KG1 (cell line): ENCODE data around the gene ABR.
"Not testable (repeated sequence)": the region's sequence is repeated elsewhere in the genome, so short reads cannot be mapped to it uniquely, and the experiment has no call there.

Source experiments
- DNase-seq: peaks from one replicate; lab custom pipeline; 2025; lab: John Stamatoyannopoulos, UW

The ABR gene

GRCh38 chr17:1095090-1095852 lies 84.5 kb downstream of the ABR start:
- no peak for DNase-seq

DNA sequence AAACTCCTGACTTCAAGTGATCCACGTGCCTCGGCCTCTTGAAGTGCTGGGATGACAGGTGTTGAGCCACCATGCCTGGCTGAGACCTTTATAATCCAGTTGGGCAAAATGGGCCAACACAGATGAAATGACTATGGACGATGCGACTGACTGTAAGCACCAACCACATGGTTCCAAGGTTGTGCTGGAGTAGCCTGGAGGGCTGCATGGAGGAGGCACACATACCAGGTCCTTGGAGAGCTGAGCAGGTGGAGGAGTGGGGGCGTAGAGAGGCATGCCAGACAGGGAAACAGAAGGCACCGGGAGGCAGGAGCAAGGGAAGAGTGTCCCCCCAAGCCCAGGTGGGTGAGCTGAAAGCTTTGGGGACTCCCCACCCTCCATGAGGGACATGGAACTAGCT lies 85.2 kb downstream of the ABR start:
- no peak for DNase-seq

DNA sequence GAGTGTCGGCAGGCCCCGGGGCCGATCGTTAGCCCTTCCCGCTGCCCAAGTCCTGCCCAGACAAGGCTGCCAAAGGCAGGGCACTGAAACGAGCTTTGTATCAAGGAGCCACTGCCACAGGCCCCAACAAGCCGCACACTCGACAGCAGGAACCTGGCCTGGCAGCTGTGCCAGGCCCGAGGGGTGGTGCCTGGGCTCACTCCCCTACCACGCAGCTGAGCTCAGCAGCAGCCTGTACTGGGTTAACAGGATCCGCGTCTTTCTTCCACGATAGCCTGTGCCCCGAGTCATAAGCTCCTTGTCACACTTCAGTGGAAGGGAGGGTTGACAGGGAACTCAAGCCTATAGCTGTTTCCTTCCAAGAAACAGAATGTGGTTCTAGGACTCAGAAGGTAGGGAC lies 87.9 kb downstream of the ABR start:
- no peak for DNase-seq

DNA sequence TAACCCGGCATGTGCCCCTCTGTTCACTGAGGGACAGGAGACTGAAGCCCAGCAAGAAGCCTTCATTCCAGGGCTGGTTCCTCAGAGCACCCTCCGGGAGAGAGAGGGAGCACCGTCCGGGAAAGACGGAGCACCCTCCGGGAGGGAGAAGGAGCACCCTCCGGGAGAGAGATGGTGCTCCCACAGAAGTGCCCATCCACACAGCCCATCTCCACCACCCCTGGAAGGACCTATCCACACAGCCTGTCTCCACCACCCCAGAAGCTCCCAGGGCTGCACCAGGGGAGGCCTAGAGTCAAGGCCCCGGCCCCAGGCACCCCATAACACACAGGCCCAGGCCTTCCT lies 88.6 kb downstream of the ABR start:
- no peak for DNase-seq

DNA sequence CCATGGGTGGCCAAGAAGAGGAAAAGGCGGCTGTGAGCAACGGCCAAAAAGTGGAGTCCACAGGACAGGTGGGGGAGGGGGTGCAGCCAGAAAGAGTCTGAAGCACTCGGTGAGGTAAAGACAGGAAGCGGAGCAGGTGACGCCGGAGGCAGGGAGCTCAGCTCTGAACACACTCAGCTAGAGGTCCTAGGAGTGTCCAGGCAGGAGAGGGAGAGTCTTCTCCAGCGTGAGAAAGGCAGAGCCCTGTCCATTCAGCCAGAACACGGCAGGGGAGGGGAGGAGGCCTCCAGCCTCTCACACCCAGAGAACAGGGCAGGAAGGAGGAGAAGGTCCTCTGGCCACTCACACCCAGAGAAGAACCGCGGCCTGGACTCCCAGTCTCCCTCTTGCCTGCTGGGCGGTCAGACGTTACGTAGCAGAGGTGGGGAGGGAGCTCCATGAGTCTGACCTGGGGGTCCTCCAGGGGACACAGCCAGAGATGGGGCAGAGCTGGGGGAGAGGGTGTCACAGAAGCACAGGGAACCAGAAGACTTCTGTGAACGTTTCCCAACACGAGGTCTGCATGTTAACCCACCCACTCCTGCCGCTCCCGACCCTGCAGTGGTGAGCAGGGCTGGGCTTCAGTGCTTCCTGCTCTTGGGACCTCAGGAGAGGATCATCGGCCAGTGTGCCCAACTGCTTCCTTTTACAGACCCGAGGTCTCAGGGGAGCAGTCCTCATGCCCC lies 89.2 kb downstream of the ABR start:
- no peak for DNase-seq

DNA sequence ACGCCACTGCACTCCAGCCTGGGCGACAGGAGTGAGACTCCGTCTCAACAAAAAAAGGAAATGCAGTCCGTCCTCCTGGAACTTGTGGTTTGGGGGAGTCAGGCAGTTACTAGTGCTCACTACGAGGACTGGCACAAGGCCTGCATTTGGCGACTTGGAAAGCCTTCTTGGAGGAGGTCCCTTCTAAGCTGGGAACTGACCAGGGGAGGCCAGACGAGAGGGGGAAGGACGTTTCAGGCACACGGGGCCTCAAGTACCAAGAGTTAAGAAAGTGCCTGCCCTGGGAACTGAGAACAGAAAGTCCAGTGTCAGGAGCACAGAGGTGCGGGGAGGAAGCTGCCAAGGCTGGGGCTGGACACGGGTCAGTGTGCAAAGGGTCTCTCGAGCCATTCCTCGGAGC lies 89.9 kb downstream of the ABR start:
- no peak for DNase-seq

- DNase-seq = no peak
Measured at GRCh38 chr17:1087381-1088241, 92.2 kb downstream of the ABR start.

DNA sequence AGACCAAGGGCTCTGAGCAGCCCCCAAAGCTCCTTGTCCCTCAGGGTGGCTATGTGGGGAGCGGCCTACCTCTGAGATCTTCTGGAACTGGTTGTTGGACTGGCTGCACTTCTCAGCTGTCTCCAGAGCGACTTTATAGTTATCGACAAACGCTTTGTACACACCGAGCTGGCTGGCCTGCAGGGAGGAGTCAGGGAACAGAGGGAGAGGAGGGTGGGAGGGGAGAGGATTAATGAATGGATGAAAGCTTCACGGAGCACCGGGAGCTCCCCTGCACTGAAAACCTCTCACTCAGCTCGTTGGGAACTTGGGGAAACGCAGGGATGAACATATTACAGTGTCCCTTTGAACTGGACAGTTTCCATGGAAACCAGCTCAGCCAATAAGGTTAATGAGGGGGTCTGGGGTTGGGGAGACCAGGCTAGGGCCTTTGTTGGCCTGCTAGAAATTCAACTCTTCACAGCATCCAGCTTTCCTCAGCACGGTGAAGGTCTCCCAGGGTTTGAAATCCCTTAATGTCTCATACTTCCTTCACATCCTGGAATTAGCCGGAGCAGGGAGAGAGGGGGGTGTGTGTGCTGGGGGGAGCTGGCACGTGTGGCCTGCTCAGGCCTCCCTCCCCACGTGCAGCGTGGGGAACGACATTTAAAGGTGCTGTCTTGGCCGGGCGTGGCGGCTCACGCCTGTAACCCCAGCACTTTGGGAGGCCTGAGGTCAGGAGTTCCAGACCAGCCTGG lies 96.2 kb downstream of the ABR start:
- no peak for DNase-seq

DNA sequence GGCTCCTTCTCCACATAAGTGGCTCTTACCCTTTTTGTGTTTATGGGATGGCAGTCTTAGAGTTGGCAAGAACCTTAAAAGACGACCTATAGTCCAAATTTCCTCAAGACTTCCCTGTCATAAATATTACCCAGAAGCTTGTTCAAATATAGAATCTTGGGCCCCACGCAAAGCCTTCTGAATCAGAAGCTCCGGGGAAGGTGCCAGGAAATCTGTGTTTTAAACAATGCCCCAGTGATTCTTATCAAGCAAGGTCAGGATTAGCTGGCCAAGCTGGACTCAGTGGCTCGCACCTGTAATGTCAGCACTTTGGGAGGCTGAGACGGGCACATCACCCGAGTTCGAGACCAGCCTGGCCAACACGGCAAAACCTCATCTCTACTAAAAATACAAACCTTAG lies 97.2 kb downstream of the ABR start:
- no peak for DNase-seq

- DNase-seq = no peak
Measured at GRCh38 chr17:1078831-1079561, 100.8 kb downstream of the ABR start.

- DNase-seq = no peak
Measured at GRCh38 chr17:1077986-1078711, 101.6 kb downstream of the ABR start.

DNA sequence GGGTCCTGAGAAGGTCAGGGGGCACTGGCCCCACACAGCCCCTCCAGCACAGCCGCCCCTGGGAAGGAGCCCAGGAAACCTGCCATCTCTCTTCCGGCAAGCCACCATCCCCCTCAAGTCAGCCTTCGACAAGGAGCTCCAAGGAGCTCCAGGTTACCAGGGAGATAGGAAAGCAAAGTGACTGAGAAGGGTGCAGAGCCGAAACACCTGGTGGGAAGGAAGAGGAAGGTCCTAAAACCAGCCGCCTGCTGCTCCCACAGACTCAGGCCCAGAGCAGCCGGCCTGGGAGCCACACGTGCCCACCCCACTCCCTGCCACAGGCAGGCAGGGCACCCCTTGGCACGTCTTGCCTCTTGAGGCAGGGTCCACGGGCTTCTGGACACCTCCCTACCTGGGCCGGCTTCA lies 102.2 kb downstream of the ABR start:
- no peak for DNase-seq

- no peak for DNase-seq
Measured at GRCh38 chr17:1076982-1077302, 102.8 kb downstream of the ABR start.

- no peak for DNase-seq
Measured at GRCh38 chr17:1076299-1076981, 103.3 kb downstream of the ABR start.

- DNase-seq = no peak
Measured at GRCh38 chr17:1074886-1075605, 104.7 kb downstream of the ABR start.

DNA sequence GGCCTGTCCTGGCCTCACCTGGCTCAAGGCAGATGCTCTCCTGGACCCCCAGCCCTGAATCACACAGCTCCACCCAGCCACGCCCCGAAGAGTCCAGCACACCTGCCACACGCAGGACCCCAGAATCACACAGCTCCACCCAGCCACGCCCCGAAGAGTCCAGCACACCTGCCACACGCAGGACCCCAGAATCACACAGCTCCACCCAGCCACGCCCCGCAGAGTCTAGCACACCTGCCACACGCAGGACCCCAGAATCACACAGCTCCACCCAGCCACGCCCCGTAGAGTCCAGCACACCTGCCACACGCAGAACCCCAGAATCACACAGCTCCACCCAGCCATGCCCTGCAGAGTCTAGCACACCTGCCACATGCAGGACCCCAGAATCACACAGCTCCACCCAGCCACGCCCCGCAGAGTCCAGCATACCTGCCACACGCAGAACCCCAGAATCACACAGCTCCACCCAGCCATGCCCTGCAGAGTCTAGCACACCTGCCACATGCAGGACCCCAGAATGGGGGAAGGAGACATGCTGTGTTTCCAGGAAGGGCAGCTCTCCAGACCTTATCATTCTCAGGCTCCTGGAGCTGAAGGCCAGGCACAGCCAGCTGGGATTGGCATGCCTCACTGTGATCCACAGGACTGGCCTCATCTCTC lies 105.7 kb downstream of the ABR start:
- DNase-seq = not testable (repeated sequence)

DNA sequence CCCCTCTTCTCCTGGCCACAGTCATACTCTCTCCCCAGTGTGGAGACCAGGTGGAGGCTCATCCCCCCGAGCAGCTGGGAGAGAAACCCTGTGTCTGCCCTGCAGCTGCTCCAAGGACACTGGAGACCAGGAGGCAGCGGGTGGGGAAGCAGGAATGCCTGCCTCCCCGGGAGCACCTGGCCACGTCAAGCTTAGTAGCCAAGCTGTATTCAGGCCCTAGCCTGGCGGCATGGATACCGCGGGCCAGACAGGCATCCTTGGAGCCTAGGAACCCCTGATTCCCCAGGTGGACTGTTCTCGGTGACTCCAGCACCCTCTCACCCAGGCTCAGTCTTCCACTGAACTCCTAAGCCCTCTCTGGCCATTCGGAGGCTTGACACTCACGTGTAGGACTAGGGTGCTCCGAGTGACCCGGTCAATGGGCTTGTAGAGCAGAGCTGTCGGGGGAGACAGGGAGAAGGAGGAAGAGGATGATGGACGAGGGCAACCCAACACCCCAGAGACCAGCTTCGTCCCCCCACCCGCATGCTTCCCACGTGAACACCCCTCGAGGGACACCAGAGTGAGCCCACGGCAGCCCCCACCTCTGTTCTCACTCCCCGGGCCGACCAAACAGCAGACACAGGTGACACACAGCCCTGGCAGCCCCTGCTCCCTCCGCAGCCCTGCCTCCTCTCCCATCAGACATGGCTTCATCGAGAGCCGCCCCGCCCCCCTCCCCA lies 106.4 kb downstream of the ABR start:
- no peak for DNase-seq

DNA sequence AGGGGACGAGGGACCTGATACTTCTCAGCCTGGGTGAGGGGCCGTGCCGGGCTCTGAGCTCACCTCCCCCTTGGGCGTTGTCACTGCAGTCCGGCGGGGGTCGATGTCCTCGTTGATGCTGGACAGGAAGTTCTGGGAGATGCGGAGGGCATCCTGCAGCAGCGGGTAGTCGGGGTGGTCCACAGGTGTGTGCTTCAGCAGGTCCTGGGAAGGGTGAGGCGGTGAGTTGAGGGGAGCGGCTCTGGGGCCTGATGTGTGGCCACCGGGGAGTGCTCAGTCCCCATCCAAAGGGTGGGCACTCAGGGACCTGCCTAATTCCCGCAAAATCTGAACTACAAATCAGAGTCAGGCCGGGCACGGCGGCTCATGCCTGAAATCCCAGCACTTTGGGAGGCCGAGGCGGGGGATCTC lies 107.2 kb downstream of the ABR start:
- DNase-seq = no peak
